Esophagus (tissue), 2 donors: Measurements from ENCODE around the gene PAM. TPM values are rescaled to one million over a fixed set of nuclear protein-coding genes. Genes with fewer than 3 reads are reported as not detected.
"Not testable (repeated sequence)": the region's sequence is repeated elsewhere in the genome, so short reads cannot be mapped to it uniquely, and the experiment has no call there.

Experiments
- H3K27ac ChIP-seq, 2 donors: one replicate each; pipeline ENCODE4 v1.5.1; 2013; ENCODE audit warnings: low read depth in 2 of 2, mild to moderate bottlenecking in 2 of 2, inconsistent platforms in 1 of 2, low read length in 1 of 2, moderate library complexity in 1 of 2
- H3K27me3 ChIP-seq, 2 donors: one replicate each; pipeline ENCODE4 v1.6.1; 2013; ENCODE audit warnings: low read length in 2 of 2, control low read depth in 1 of 2, mild to moderate bottlenecking in 1 of 2; ENCODE audit not compliant: insufficient read depth in 2 of 2, control insufficient read depth in 1 of 2
- H3K36me3 ChIP-seq, 2 donors: one replicate each; pipeline ENCODE4 v1.6.1; 2013; ENCODE audit warnings: low read length in 1 of 2; ENCODE audit not compliant: control insufficient read depth in 2 of 2, insufficient read depth in 2 of 2
- H3K4me1 ChIP-seq, 2 donors: one replicate each; pipeline ENCODE4 v1.6.1; 2013; ENCODE audit warnings: low read length in 1 of 2; ENCODE audit not compliant: control insufficient read depth in 2 of 2, insufficient read depth in 2 of 2
- H3K4me3 ChIP-seq, 2 donors: one replicate each; pipeline ENCODE4 v1.5.1; 2013; ENCODE audit warnings: low read length in 2 of 2, mild to moderate bottlenecking in 2 of 2, low read depth in 1 of 2, moderate library complexity in 1 of 2
- H3K9me3 ChIP-seq, 2 donors: one replicate each; pipeline ENCODE4 v1.6.1; 2013; ENCODE audit warnings: mild to moderate bottlenecking in 2 of 2, low read depth in 1 of 2, low read length in 1 of 2, moderate library complexity in 1 of 2; ENCODE audit not compliant: control insufficient read depth in 2 of 2, insufficient read depth in 1 of 2
- WGBS, 2 donors: extraction: QIAGEN DNeasy Blood & Tissue Kit; methylation state at CpG; one replicate each; pipeline ENCODE4 v1.1.7; 2013; 5-methylcytosine and 5-hydroxymethylcytosine counted together
- polyA plus RNA-seq, 2 donors: library from polyadenylated mRNA; stranded (reverse); fragments of 200-250 nt; gene quantifications; one replicate each; pipeline ENCODE4 v1.2.3, GENCODE V29; 2013
- donor health status: healthy with polysubstance abuse.
- donor health status: Bipolar disorder and iron deficiency.

PAM gene
- polyA plus RNA-seq, 2 donors: 23.8 to 30.9 TPM

DNA sequence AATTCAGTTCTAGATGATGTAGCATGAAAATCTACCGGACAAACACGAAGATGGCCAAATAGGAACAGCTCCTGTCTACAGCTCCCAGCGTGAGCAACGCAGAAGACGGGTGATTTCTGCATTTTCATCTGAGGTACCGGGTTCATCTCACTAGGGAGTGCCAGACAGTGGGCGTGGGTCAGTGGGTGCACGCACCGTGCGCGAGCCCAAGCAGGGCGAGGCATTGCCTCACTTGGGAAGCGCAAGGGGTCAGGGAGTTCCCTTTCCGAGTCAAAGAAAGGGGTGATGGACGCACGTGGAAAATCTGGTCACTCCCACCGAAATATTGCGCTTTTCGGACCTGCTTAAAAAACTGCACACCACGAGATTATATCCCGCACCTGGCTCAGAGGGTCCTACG lies 291.6 kb downstream of the PAM start:
- not testable (repeated sequence) for H3K27ac ChIP-seq, H3K4me3 ChIP-seq, H3K27me3 ChIP-seq, H3K9me3 ChIP-seq, H3K4me1 ChIP-seq, H3K36me3 ChIP-seq
- WGBS, 2 donors: 91 to 95% methylated on average over 22 of the region's 22 CpGs

DNA sequence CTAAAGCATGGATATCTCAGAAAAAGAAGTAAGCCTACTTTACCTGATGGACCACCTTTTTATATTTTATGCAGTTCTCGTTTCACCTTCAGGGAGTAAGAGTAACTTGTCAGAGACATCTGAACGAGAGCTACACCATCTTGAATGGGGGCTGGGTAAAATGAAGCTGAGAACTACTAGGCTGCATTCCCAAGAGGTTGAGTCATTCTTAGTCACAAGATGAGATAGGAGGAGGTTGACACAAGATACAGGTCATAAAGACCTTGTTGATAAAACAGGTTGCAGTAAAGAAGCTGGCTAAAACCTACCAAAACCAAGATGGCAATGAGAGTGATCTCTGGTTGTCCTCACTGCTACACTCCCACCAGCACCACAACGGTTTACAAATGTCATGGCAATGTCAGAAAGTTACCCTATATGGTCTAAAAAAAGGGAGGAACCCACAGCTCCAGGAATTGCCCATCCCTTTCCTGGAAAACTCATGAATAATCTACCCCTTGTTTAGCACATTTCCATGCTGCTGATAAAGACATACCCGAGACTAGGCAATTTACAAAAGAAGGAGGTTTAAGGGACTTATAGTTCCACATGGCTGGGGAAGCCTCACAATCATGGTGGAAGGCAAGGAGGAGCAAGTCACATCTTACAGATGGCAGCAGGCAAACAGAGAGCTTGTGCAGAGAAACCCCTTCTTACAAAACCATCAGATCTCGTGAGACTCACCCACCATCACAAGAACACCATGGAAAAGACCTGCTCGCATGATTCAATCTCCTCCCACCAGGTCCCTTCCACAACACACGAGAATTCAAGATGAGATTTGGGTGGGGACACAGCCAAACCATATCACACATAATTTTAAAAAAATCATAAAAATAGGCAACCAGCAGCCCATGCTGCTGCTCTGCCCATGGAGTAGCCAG lies 302.4 kb downstream of the PAM start:
- H3K4me3 ChIP-seq: no peak overlapping the region
- no peaks in the 10 kb centered on the region for H3K4me1 ChIP-seq
- no peaks in the 10 kb centered on the region for H3K36me3 ChIP-seq
- WGBS, 2 donors: 75 to 83% methylated on average over 7 of the region's 7 CpGs
- no peak overlapping the region for H3K27ac ChIP-seq
- H3K27me3 ChIP-seq: no peaks in the 10 kb centered on the region
- no peaks in the 10 kb centered on the region for H3K9me3 ChIP-seq

DNA sequence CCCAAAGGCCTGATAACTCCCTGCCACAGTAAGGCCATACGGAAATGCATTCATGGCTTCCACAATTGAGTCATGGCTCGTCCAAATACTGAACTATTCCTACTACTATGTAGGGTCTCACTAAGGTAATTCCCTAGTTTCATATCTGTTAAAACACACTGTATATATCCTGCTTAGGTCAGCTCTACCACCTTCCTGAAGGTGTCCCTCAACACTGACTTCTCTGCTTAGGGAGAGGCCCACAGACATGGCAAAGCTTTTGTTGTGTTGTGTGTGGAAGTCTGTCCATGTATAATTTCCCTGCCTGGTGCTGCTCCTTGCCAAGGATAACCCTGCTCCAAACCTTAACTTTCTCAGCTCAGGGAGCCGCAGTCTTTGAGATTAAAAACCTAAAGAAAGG lies 304.4 kb downstream of the PAM start:
- 79 to 87% methylated on average over 3 of the region's 3 CpGs for WGBS, 2 donors
- Histone ChIP-seq H3K4me3 (no peak overlapping the region), H3K4me1 (no peaks in the 10 kb centered on the region), H3K9me3 (no peaks in the 10 kb centered on the region), H3K36me3 (no peaks in the 10 kb centered on the region), H3K27ac (no peak overlapping the region), H3K27me3 (no peaks in the 10 kb centered on the region)

DNA sequence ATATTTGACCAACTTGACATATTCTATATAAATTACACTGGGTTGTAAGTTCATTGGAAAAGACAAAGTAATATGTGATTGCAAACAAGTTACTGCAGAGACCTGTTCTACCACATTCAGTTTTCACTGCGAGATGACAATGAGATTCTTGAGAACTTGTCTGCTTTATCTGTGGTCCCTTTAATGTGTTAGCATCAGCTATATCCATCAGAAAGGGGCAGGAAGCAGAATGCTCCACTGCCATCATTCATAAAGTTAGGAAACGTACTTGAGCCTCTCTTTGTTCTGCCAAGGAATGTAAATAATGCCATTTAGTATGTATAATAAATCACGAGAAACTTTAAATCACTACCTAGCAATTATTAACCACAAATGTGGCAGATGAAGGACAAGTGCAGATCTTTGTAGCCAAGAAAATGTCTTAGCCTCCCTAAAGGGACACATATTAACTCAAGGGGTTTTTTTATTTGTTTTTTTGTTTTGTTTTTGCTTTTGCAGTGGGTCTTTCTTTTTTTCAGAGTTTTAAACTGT lies 305.4 kb downstream of the PAM start:
- H3K4me3 ChIP-seq: no peak overlapping the region
- H3K9me3 ChIP-seq: no peaks in the 10 kb centered on the region
- H3K36me3 ChIP-seq: no peaks in the 10 kb centered on the region
- no peak overlapping the region for H3K27ac ChIP-seq
- H3K4me1 ChIP-seq: no peaks in the 10 kb centered on the region
- 18 to 22% methylated on average over 3 of the region's 3 CpGs for WGBS, 2 donors
- no peaks in the 10 kb centered on the region for H3K27me3 ChIP-seq

DNA sequence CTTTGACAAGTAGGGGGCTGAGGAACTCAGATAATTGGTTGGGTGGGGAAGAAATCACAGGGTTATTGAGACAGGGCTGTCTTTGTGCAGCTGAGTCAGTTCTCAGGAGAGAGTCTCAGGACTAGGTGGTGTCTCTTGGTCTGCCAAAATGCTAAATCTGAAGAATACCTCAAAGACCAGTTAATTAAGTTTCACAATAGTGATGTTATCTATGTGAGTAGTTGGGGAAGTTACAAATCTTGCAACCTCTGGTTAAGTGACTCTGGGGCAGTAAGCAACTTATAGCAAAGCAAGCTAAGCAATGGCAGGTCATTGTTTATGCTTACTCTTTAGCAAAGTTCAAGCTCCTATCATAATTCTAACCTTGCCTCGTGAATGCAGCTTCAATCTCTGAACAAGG lies 311.2 kb downstream of the PAM start:
- no peaks in the 10 kb centered on the region for H3K36me3 ChIP-seq
- H3K27ac ChIP-seq: no peak overlapping the region
- no peaks in the 10 kb centered on the region for H3K27me3 ChIP-seq
- H3K4me1 ChIP-seq: no peaks in the 10 kb centered on the region
- no peak overlapping the region for H3K4me3 ChIP-seq
- WGBS, 2 donors: 48 to 54% methylated on average over 1 of the region's 1 CpG
- no peaks in the 10 kb centered on the region for H3K9me3 ChIP-seq

DNA sequence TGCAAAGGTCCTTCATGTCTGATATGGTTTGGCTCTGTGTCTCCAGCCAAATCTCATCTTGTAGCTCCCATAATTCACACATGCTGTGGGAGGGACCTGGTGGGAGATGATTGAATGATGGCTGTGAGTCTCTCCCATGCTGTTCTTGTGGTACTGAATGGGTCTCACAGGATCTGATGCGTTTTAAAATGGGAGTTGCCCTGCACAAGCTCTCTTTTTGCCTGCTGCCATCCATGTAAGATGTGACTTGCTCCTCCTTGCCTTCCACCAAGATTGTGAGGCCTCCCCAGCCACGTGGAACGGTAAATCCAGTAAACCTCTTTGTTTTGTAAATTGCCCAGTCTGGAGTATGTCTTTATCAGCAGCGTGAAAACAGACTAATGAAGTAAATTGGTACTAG lies 318.4 kb downstream of the PAM start:
- not testable (repeated sequence) for H3K4me1 ChIP-seq, H3K27ac ChIP-seq, H3K9me3 ChIP-seq, H3K36me3 ChIP-seq, H3K4me3 ChIP-seq, H3K27me3 ChIP-seq
- 60 to 84% methylated on average over 4 of the region's 4 CpGs for WGBS, 2 donors

DNA sequence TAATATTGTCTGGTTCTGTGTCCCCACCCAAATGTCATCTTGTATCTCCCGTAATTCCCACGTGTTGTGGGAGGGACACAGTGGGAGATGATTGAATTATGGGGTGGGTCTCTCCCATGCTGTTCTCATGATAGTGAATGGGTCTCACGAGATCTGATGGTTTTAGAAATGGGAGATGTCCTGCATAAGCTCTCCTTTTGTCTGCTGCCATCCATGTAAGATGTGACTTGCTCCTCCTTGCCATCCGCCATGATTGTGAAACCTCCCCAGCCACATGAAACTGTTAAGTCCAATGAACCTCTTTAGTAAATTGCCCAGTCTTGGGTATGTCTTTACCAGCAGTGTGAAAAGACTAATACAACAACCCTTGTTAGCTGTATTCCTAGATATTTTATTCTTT lies 320.3 kb downstream of the PAM start:
- Histone ChIP-seq H3K4me1 (no peaks in the 10 kb centered on the region), H3K27ac (no peak overlapping the region), H3K4me3 (no peak overlapping the region), H3K9me3 (peaks cover 8 to 15% of the 10 kb centered on the region in 2 donors), H3K36me3 (no peaks in the 10 kb centered on the region), H3K27me3 (no peaks in the 10 kb centered on the region)
- WGBS, 2 donors: 87 to 91% methylated on average over 4 of the region's 4 CpGs
